WERI-Rb-1 (cell line): ENCODE measurements around the gene NPM3.

Source experiments
- DNase-seq: peaks from one replicate; pipeline ENCODE4 v3.0.0-alpha.2; 2020
- H3K27ac ChIP-seq: fragments of 250-450 bp; sonication (Bioruptor Pico); 2 replicates; pipeline ENCODE4 v1.5.1; 2020; ENCODE audit warnings: mild to moderate bottlenecking, moderate library complexity
- H3K27me3 ChIP-seq: fragments of 250-450 bp; sonication (Bioruptor Pico); 2 replicates; pipeline ENCODE4 v1.5.1; 2021; ENCODE audit warnings: mild to moderate bottlenecking, low read depth, moderate library complexity; ENCODE audit not compliant: insufficient read depth, severe bottlenecking
- H3K36me3 ChIP-seq: fragments of 250-450 bp; sonication (Bioruptor Pico); 2 replicates; pipeline ENCODE4 v1.5.1; 2020; ENCODE audit warnings: mild to moderate bottlenecking, moderate library complexity
- H3K4me3 ChIP-seq: 2 replicates; pipeline ENCODE4 v1.5.1; 2011; ENCODE audit warnings: low read depth, mild to moderate bottlenecking, control low read depth, low read length
- H3K9me3 ChIP-seq: fragments of 250-450 bp; sonication (Bioruptor Pico); 2 replicates; pipeline ENCODE4 v1.5.1; 2021; ENCODE audit warnings: mild to moderate bottlenecking, moderate library complexity; ENCODE audit not compliant: severe bottlenecking
- CTCF ChIP-seq: IDR thresholded peaks from 2 replicates; pipeline ENCODE4 v1.5.1; 2011; ENCODE audit warnings: low read depth, mild to moderate bottlenecking, control low read depth, inconsistent platforms, low read length

NPM3 gene

GRCh38 chr10:101828766-101829551, 45.7 kb upstream of the NPM3 start:
- no peaks in the 10 kb centered on the region for H3K27me3 ChIP-seq
- no peak for DNase-seq
- TF ChIP-seq CTCF = no peak
- no peak overlapping the region for H3K27ac ChIP-seq
- no peak overlapping the region for H3K4me3 ChIP-seq
- H3K36me3 ChIP-seq = no peaks in the 10 kb centered on the region; the same call in none of the 2 replicates
- H3K9me3 ChIP-seq = no peaks in the 10 kb centered on the region

- DNase-seq = no peak
- Histone ChIP-seq H3K27me3 (no peaks in the 10 kb centered on the region), H3K36me3 (no peaks in the 10 kb centered on the region; the same call in none of the 2 replicates), H3K27ac (no peak overlapping the region), H3K9me3 (no peaks in the 10 kb centered on the region), H3K4me3 (no peak overlapping the region)
- TF ChIP-seq CTCF = no peak
These were observed 44.8 kb upstream of the NPM3 start for GRCh38 chr10:101827919-101828600.

DNA sequence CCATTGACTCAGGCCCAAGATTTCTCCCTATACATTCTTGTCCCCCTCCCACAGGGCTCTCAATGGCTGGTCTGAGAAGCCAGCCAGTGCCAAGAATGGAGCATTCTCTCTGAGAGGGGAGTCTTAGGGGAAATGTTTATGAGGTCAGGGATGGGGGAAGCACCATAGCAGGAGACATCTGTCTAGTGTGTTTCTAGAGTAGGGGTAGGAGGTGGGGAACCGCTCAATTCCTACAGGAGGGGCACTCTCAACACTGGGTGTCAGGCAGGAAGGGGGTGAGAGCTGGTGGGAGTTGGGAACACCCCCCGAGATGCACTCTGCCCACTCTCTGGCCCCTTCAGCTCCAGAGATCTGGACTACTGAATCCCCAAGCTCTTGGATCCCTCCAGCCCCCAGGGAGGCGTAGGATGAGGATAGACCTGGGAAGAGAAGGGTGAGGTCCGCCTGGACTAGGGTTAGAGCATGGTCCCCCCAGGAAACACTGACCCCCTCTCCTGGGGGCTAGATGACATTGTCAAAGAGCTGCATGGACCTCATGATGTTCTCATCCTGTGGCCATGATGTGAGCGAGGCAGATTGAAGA, 43.7 kb upstream of the NPM3 start:
- Histone ChIP-seq H3K4me3 (no peak overlapping the region), H3K27me3 (no peaks in the 10 kb centered on the region), H3K9me3 (no peaks in the 10 kb centered on the region), H3K36me3 (peaks cover 3% of the 10 kb centered on the region), H3K27ac (no peak overlapping the region)
- no peak for TF ChIP-seq CTCF
- DNase-seq = no peak

- Histone ChIP-seq H3K27ac (no peak overlapping the region), H3K4me3 (no peak overlapping the region), H3K36me3 (peaks cover 8% of the 10 kb centered on the region), H3K9me3 (no peaks in the 10 kb centered on the region), H3K27me3 (no peaks in the 10 kb centered on the region)
- TF ChIP-seq CTCF = no peak
- DNase-seq = no peak
These were observed 41.5 kb upstream of the NPM3 start for GRCh38 chr10:101824736-101825135.

- no peak for TF ChIP-seq CTCF
- no peak for DNase-seq
- no peaks in the 10 kb centered on the region for H3K27me3 ChIP-seq
- H3K27ac ChIP-seq = peak overlapping the region; percentile 98
- no peaks in the 10 kb centered on the region for H3K9me3 ChIP-seq
- H3K4me3 ChIP-seq = peak overlapping the region; percentile 87
- H3K36me3 ChIP-seq = peaks cover 20% of the 10 kb centered on the region
These were observed 35.8 kb upstream of the NPM3 start for GRCh38 chr10:101818872-101819633.
